NOMO-1 treated with dmso at 0.1 percent for 144 hours (cell line): ENCODE results near the gene NID2.

Experiments used
- DNase-seq: peaks from one replicate; lab custom pipeline; 2025; ENCODE audit not compliant: unreplicated experiment; lab: John Stamatoyannopoulos, UW

The NID2 gene

DNA sequence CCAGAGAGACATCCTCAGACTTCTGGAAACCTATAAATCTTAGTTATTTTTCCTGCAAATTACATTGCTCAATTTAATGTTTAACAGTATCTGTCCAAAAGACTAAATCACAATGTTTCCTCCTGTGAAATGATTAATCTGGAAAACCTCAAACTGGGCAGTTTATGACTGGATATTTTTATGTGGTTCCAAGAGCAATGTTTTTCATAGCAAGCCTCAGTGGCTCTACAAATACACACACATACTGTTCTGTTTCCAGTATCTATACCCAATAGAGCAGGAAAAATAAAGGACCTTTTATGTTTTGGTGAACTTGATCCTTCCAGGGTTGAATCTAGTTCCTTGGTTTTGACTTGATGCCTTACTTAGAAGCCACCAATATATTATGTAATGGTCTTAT, 9.2 kb downstream of the NID2 start:
- no peak for DNase-seq

DNA sequence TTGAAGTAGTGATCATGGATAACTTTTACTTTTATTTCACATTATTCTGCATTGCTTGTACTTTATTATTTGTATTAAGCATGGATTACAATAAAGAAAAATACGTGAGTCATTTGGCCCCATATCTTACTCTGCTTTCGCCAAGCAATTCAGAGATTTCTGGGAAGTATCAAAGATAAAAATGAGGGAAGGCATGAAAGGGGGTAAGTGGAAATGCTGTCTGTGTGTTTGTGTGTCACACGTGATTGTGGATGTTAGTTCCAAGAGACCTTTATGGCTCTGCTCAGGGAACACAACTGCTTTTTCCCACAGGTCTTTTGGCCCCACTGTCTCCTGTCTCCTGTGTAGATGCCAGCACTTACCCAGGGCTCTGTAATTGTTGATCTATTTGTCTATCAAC, 10.5 kb downstream of the NID2 start:
- no peak for DNase-seq

DNA sequence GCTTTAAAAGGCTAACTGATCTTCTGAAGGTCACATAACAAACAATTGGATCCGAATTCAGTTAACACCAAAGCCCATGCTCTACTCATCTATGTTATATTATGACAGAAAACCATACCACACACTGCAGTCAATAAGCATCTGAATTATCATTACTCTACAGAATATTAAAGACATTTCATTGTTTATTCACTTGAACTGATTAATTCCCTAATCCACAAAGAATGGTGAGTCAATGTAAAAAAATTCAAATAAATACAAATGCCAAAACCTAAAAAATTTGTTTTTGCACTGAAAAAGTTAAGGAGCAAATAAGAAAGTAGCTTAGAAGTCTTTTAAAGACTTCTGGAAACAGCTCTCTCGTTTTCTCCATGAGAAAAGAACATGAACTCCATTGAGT, 13.7 kb downstream of the NID2 start:
- DNase-seq = no peak

DNA sequence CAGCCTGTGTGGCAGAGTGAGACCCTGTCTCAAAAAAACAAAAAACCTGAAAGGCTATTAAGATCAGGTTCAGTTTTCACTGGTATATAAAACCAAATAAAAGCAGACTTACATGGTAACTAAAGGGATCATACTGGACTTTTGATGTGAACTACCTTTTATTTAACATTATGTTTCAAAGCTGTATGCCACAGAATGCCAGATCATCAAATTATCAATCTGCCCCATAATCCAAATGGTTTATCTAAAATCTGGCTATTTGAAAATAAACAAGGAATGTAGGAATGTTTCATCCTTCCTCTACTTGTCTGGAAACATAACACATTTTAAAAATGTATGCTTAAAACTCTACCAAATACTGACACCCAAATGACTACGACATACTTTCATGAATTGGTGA, 14.2 kb downstream of the NID2 start:
- DNase-seq = no peak

DNA sequence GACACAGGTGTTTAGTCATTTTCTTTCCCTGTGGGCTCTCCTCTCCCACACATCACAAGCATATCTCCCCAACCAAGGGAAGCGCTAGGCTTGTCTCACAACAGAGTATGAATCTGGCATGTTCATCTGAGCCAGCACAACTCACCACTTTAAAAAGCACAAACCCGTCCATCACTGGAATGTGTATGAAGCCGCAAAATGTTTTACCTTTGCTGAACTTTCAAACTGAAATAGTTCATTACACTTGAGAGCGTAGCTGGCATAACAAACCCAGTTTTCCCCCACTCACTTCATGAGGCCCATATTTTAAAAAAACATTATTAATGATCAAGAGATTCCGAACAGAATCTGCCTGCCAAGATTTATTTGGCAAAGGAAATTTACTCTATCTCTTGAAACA, 15.8 kb downstream of the NID2 start:
- no peak for DNase-seq

DNA sequence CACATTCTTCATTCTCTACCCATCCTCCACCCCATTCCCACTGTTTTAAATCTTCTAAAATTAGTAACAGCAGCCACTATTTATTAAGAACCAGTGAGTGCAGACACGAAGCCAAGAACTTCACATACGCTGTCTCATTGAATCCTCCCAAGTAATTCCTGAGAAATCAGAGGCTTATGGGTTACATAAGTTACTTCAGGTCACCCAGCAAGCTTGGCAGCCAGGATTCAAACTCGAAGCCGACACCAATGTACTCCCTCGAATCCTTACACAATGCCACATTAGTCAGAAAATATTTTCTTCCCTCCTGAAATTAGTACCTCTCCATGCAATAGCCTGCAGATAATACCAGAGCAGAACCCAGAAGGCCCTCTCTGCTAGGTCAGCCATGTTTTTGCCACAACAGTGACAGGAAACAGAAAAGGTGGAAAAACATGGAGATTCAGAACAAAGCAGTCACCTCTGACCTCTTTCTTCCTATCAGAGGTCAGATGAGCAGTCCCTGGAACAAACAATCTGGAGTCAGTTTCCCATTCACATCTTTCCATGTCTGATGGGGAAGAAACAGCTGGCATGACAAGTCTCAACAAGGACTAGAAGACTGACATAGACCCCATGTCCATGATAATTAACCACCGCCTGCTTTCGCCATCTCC, 16.4 kb downstream of the NID2 start:
- no peak for DNase-seq

DNA sequence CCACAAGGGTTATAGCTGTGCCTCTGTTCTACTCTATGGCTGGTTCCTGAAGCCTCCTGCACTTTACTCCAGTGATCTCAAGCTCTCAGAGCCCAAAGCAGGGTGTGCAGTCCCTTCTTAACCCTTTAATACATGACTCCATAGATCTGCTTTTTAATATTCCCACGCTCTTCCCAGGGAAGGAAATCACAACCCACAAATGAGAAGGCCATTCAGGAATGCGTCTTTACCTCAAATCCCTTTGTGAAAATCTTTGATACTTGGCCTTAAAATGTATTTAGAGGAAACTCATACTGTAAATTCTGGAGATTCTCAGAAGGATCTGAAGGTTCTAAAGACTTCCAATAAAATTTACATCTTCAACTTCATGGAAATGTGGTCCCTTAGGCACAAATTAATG, 17.0 kb downstream of the NID2 start:
- DNase-seq = no peak

DNA sequence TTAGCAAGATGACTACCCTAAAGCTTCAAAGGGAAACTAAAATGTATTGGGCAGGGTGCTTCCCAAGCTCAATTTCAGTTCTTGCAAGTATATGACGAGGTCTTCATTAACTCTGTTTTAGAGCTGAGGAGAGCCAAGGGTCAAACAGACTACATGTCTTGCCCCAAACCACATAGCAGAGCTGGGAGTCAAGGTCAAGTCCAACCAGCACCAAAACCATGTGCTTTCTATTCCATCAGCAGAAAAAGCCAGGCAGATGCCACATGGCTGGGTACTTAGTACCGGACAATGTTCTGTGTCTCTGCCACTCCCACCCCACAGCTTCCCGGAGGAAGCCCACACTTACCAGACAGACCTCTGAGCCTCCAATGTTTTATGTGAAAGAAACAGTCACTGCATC, 17.6 kb downstream of the NID2 start:
- DNase-seq = no peak

DNA sequence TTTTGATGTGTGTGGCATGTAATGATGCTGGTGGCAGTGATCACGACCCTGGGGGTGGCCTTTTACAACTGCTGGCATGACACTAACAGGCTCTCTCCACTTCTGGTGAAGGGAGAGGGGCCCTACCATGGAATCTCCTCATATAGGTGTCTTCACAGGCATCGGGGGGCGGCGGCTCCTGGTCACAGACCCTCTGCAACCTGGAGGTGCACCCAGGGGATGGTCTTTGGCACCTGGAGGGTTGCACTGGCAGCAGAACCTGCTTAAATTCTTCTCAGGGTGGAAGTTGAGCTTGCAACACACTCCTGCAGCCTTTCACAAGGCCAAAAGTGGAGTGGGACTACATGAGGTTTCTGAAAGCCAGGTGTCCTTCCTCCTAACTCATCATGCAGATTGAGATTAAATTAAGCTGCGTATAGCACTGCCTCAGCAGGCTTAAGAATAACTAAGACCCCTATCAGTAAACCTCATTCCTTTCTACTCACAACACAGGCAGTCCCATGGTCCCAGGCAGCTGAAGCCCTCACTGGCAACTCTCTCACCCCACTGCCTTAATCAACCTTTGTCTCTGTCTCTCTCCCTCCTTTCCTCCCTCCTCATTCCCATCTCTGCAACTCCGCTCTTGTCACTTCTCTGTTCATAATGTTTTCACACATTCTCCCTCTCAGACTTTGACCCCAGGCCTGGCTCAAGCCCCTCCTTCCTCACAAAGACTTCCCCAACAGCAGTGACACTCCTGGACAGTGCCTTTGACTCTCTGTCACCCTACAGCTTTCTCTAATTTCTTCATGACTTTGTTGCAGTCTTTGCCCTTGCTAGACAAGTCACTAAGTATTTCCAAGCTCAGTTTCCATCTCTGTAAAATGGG, 18.9 kb downstream of the NID2 start:
- DNase-seq = no peak

DNA sequence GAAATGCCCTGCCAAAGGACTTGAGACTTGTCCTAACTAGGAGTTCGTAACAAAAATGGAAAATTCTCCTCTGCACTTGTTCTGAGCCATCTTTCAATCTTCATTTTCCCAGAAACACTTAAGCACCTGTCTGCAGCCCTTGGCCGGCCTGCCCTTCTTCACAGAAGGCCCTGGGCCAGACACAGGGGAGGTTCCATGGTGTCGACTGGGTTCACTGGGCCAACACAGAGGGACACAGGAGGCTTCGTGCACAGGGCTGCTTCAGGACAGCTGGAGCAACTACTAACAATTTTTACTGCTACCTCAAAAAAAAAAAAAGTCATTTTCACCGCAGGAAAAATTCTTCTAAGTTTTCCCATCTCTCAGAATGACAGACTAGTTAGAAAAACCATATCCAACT, 19.6 kb downstream of the NID2 start:
- no peak for DNase-seq

DNA sequence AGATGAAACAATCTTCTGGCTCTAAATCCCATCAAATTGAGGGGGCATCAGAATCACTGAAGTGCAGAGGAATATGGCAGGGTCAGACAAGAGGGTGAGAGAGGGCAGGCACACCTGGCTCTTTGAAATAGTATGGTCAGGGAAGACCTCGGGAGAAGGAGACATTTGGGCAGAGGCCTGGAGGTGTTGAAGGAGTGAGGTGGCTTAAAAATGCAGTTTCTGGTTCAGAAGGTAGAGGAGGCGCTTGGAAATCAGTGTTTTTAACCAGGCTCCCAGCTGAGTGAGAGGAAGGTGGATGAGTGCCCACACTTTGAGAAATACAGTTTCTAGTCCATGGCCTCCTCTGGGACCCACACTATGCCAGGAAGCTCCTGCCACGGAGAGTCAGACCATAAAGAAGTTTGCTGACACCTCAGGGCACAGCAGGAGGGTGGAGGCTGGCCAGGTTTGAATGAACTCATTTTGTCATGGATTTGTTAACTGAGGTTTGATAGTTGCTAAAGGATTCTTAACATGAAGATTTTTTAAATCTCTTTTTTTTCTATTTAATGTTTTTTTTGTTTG, 20.1 kb downstream of the NID2 start:
- no peak for DNase-seq

DNA sequence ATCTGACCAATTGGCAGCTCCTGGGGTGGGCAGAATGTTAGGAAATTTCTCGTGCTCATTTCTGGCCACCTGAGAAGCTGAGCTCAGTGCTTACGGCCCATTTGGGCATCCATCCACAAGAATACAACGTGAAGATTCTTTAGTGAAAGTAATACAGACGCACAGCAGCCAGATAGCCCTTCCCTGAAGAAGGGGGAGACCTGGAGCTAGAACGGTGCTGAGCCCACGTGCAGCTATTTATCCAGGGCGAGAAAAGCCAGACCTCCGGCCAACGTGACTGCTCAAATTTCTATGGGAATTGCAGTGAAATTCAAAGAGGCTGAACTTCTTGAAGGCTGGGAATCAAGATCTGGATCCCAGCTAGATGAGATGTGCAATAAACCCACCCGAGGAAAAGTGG, 20.7 kb downstream of the NID2 start:
- no peak for DNase-seq

DNA sequence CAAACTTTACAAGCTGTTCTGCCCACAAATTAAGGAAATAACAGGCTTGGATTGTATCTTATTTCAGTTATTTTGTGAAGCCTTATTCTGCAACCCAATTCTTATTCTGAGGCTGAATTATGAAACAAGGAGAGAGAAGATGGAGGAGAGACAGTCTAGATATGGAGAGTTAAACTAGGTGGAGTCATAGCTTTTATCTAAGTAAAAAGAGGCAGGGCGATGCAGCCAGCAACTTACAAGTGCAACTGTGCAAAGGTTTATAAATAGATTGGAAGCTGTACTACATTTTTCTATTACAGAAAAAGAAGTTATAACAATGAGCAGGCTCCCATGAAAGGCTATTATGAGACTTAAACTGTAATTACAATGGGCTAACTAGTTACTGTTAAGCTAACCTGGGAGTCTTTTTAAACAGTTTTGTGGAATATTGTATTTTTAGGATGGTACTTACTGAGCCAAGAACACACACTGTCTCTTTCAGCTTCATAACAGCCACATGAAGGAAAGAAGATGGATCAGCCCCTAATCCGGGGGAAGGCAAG, 22.4 kb downstream of the NID2 start:
- DNase-seq = no peak

DNA sequence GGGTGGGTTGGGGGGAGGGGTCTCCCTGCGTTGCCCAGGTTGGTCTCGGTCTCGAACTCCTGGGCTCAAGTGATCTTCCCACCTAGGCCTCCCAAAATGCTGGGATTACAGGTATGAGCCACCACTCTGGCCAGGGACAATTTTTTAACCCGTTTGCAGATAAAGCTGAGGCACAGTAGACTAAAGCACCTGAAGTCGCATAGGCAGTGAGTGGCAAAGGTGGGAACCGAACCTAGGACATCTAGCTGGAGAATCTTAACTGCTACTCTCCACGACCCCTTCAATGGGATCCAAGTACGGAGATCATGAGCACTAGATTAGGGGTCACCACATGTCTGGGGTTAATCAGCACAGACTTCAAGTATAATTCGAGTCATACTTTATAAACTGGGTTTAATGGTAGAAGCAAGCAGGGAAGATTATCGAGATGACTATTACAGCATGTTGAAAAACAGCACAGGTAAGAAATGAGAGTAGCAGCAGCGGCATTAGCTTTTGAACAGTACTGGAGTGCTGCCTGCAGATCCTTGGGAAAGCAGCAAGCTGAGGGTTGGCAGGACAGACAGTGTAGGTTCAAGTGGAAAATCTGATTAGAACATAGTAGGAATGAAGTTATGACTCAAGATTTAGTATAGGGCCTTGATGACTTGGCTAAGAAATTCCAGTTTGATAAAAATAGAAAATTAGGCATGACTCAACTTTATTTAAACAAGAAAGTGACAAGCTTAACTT, 23.9 kb downstream of the NID2 start:
- no peak for DNase-seq

DNA sequence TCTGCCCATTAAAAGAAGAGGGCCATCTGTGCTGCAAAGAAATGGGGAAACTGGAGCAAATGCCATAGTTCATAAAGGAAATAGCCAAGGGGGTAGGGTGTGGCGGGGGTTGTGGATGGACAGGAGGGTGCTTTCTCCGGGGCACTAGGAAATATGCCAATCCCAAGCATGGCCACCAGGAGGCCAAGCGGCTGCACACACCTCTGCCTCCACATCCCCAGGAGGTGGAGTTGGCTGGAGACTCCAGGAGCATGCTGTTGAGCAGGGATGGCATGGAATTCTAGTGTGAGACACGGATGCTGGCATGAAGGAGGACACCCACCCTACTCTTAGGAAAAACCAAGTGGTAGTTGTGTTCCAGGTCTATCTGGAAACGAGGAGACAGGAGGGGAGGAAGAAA, 25.2 kb downstream of the NID2 start:
- no peak for DNase-seq

DNA sequence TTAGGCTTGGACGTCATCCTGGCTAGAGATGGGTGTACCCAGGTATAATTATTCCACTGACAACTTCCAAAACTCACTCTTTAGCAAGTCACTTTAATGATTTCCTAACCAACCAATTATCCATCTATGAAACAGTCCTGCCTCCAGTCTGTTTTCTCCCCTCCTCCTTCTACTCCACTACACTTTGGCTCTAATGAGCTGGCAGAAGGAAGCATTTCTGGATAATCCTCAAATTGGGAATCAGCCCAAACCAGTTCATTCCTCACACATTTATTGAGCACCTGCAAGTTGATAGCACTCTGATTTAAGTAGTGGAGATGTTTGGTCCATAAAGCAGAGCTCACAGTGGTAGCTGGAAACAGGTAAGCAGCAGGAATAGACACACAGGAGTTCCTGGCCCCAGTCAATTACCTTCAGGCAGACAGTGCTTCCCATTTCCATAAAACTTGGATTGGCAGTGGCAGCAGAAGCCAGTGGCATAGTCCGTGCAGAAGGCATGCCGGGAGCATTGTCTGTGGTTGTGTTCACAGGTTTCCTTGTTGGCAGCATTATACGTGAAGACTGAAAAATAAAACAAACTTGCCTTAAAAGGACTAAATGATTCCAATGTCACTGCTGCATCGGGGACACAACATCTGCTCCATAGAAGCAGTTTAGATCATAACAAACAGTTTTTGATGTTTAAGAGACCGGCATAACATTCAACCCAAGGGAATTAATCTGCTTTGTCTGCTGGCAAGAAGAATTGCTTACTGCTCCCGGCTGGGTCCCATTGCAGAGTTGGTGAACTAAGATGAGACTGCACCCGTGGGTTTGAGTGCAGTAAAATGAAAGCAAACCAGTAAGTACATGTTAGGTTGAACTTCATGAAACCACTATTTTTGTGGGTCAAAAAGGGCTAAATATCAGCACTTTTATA, 26.2 kb downstream of the NID2 start:
- no peak for DNase-seq

DNA sequence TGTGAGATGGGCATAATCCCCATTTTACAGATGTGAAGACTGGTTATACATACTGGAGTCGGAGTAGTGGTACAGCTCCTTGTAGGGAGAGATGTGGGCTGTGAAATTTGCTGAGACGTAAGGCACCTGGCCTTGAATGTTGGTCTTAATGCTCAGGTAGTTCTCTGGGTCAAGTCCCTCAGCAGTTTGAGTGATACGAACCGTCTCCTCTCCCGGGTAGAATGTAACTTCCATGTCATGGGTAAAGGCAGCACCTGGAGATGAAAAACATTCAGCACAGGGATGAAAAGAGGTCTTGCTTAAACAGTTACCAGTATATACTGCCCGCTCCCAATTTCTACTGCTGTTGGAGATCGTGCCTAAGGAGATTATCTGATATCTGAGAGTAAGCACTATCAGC, 28.3 kb downstream of the NID2 start:
- DNase-seq = no peak

DNA sequence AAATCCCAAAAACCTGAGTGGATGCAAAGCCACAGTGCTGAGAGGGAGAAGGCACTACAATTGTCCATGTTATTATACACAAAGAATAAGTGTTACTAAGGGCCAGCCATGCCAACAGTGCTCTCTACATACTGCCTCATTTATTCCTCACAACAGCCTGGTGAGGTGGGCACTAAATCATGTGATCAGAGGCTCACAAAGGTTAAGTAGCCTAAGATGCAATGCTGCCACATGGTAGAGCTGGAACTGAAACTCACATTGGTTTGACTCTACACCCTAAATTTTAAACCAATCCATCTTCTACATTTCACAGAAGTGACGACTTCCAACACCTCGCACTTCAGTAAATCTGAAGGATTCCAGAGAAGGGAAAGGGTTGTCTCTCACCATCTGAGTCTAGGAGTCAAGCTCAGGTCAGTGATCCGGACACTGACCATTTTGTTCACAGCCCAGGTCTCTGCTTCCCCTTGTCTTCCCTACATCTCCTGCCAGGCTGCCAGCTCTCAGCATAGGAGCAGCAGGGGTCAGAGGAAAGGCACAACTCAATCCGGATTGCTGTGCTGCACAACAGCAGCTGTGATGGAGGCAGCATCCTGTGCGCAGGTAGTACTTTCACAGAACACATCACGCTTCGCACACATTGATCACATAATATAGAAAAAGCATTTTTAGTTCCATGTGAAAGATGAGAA, 29.6 kb downstream of the NID2 start:
- DNase-seq = no peak

DNA sequence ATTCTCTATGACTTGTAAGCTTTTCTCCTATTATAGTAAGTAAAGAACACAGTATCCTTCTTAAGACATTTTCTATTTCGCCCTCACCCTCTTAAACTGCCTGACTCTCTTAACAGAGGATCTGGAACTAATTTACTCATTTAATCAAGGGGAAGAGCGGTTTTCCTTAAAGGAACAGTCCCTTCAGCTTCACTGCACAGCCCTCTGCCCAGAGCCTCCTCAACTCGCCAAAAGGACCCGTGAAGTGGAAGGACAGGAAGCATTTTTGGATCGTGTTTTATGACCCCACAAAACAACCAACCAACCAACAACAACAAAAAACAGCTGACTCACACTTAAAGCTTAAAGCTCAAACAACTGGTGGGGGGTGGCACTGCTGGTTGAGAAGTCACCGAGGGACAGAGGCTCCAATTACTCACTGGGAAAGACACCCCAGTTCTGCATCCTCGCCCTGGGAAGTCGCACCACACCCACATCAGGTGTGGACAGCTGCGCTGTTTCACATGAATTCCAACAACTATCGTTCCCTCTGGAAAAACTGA, 35.7 kb downstream of the NID2 start:
- no peak for DNase-seq
